ENCODE data around the gene CAPN13.

DNA sequence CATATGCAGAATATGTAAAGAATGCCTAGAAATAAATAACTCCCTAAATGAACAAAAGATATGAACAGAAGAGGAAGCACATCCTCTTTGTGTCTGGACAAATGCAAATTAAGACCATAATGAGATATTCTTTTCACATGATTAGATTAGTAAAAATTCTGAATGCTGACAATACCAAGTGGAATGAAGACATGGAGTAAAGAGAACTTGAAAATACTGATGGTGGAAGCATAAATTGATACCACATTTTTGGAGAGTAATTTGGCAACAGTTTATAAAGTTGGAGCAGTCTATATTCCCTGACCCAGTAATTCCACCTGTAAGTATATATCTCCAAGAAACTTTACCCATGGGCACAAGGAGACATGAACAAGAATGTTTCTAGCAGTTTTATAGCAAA lies 130.0 kb downstream of the CAPN13 start:
- TF ChIP-seq, protein P1, sequence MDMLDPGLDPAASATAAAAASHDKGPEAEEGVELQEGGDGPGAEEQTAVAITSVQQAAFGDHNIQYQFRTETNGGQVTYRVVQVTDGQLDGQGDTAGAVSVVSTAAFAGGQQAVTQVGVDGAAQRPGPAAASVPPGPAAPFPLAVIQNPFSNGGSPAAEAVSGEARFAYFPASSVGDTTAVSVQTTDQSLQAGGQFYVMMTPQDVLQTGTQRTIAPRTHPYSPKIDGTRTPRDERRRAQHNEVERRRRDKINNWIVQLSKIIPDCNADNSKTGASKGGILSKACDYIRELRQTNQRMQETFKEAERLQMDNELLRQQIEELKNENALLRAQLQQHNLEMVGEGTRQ (IDR thresholded peaks at IDR 0.05; ENCODE audit: low read depth, low read length): no peak
- TF ChIP-seq, protein P2, sequence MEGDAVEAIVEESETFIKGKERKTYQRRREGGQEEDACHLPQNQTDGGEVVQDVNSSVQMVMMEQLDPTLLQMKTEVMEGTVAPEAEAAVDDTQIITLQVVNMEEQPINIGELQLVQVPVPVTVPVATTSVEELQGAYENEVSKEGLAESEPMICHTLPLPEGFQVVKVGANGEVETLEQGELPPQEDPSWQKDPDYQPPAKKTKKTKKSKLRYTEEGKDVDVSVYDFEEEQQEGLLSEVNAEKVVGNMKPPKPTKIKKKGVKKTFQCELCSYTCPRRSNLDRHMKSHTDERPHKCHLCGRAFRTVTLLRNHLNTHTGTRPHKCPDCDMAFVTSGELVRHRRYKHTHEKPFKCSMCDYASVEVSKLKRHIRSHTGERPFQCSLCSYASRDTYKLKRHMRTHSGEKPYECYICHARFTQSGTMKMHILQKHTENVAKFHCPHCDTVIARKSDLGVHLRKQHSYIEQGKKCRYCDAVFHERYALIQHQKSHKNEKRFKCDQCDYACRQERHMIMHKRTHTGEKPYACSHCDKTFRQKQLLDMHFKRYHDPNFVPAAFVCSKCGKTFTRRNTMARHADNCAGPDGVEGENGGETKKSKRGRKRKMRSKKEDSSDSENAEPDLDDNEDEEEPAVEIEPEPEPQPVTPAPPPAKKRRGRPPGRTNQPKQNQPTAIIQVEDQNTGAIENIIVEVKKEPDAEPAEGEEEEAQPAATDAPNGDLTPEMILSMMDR (conservative IDR thresholded peaks at IDR 0.05; ENCODE audit: low read depth, low read length): no peak
- no peak for TF ChIP-seq POLR2A (IDR thresholded peaks at IDR 0.05; ENCODE audit: low read depth, low read length)
- TF ChIP-seq CHD1 (IDR thresholded peaks at IDR 0.05; ENCODE audit: low read depth, low read length): no peak
- TF ChIP-seq RAD21 (IDR thresholded peaks at IDR 0.05; ENCODE audit: low read length): no peak
- no peak for TF ChIP-seq RCOR1 (IDR thresholded peaks at IDR 0.05; ENCODE audit: insufficient replicate concordance, low read length)
- TF ChIP-seq ELK1 (IDR thresholded peaks at IDR 0.05; ENCODE audit: borderline replicate concordance, low read depth, low read length): no peak
